HG03025 (cell line): ENCODE results near the gene RIPK4.
"Not testable (repeated sequence)": the region's sequence is repeated elsewhere in the genome, so short reads cannot be mapped to it uniquely, and the experiment has no call there.

Source experiments
- ATAC-seq: cut with Tn5 transposase; IDR thresholded peaks from one replicate; pipeline ENCODE4 v1.9.1; 2021; ENCODE audit warnings: mild to moderate bottlenecking, moderate library complexity; ENCODE audit not compliant: unreplicated experiment, low FRiP score

The RIPK4 gene

DNA sequence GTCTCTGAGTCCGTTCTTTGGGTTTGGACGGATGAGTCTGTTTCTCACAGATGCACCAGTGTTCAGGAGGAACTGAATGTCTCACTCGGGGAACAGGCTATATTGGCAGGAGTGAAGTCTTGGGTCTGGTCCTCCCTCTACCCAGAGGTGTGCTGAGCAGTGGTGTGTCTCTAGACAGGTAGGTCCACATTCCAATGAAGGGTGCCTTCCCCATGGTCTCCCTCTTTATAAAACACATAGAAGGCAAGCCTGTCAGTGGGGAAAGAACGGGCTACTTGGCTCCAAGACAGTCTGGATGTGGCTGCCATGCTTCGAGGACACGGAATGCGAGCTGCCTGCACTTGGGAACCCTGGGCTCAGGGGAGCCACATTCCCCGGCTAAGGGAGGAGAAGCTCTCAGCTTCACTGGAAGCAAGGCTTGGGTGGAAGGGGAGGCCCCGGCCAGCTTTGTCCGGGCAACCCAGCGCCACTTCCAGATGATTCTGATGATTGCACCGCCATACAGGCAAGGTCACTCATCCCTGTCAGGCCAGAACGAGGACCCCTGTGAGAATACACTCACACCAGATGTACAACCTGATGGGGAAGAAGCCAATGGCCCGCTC is 29.7 kb upstream of the RIPK4 start:
- no peak for ATAC-seq

DNA sequence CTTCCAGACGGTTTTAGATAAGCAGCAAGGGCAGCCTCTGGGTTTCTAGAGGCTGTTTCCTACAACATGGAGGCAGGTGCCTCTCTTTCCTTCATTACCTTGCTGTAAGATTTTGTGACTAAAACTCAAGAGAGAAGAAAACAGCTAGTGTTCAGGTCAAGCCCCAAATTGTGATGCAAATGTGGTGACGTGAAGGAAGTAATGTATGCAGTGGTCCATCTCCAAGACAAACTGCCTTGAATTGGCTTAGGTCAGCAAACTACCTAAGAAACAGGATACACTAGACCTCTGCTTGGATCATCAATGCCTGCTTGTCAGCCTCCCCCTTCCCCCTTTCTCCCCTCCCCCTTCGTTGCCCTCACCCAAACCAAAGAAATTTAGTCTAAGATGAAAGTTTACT is 28.9 kb upstream of the RIPK4 start:
- ATAC-seq: no peak

DNA sequence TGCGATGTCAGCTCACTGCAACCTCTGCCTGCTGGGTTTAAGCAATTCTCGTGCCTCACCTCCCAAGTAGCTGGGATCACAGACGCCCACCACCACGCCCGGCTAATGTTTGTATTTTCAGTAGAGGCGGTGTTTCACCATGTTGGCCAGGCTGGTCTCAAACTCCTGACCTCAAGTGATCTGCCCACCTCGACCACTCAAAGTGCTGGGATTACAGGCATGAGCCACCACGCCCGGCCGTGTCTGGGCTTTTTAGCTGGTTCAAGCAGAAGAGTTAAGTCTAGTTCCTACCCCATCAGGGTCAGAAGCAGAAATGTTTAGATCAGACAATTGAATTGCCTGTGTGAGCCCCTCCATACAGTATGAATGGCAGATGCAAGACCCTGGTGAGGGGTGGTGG is 27.7 kb upstream of the RIPK4 start:
- ATAC-seq: no peak

DNA sequence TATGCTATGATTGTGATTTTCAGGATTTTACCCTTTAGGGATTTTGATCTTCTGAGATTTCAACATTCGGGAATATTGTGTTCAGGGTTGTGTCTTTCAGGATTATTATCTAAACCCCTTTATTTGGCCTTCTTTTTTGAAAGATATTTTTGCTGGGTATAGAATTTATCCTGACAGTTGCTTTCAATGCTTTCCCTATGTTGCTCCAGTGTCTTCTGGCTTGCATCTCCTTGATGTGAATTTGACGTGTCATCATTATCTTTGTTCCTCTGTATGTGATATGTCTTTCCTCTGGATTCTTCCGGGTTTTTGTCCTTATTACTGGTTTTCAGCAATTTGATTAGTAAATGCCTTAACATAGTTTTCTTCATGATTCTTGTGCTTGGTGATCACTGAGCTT is 25.9 kb upstream of the RIPK4 start:
- ATAC-seq: no peak

DNA sequence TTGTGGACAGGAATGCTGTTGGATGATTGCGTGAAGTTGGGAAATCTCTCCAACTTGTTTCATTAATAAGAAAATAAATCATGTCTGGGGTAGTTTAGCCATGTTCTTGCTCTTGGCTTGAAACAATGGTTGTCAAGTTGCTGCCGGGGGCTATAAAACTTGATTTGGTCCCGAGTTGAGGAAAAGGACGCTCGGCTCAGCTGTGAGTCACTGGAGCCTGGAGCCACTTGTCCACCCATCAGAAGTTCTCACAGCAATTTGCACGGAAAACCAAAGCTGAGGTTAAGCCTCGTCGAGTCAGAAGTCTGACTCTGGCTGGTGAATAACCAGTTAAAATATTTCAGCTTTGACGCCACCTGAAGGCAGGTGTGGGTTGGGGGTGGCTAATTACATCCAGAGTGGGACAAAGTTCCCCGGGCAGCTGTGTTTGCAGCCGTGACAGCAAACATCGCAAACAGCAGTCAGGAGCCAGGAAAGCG is 19.7 kb upstream of the RIPK4 start:
- no peak for ATAC-seq

DNA sequence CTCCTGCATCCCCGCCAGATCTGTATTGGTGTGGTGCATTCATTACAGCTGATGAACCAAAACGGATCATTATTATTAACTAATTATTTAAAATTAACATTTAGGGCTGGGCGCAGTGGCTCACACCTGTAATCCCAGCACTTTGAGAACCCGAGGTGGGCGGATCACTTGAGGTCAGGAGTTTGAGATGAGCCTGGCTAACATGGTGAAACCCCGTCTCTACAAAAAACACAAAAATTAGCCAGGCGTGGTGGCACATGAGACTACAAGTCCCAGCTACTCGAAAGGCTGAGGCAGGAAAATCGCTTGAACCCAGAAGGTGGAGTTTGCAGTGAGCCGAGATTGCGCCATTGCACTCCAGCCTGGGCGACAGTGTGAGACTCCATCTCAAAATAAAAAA is 18.4 kb upstream of the RIPK4 start:
- not testable (repeated sequence) for ATAC-seq

DNA sequence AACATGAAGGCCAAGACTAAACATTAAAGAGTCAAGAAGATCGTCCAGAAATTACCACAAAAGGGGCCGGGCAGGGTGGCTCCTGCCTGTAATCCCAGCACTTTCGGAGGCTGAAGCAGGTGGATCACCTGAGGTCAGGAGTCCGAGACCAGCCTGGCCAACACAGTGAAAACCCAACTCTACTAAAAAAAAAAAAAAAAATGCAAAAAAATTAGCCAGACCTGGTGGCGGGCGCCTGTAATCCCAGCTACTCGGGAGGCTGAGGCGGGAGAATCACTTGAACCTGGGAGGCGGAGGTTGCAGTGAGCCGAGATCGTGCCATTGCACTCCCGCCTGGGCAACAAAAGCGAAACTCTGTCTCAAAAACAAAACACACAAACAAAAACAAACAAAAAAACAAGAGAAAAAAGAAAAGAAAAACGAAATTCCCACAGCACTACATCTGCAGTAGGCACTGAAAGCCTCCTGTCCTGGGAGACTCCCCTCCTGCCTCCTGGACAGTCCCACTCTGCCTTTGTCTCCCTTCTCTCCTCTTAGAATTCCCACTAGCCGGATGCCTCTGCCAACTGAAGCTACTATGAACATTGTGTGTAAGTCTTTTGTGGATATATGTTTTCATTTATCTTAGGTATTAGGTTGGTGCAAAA is 17.7 kb upstream of the RIPK4 start:
- ATAC-seq: no peak

DNA sequence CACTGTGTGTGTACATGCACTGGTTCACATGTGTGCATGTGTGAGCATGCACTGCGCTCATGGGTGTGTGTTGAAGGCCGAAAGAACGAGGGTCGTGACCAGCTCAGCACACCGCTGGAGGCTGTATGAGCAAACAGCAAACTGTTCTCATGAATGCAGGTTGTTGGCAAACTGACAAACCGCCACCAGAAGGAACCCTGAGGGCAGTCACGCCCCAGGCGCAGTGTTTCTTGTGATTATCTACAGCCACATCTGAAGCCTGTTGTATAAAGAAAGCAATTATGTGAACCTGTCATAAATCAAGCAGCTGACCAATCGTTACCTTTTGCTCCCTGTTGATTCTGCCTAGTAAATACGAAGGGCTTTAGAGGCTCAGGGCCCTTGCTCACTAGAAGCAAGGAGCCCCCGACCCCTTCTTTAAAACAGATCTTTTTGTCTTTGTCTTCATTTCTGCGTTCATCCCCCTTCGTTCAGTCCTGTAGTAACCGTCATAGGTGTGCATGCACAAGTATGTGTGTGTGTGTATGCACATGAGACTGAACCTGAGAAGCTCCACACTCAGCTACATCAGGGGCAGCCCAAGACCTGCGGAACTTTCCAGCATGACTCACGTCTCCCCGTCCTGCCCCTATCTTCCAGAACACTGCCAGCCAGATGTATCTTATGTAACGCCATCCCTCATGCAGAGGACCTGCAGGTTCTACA is 16.8 kb upstream of the RIPK4 start:
- no peak for ATAC-seq

DNA sequence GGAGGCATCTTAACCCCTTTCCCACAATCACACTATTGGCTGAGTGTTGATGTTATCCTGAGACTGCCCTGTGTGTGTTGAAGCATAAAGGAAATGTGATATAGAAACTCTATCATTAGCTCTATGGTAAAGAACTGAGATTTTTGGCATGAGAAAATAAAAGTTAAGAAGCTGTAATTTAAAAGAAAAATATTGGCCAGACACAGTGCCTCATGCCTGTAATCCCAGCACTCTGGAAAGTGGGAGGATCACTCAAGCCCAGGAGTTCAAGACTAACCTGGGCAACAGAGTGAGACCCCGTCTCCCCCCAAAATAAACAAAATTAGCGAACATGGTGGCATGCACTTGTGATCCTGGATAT is 14.2 kb upstream of the RIPK4 start:
- ATAC-seq: no peak

DNA sequence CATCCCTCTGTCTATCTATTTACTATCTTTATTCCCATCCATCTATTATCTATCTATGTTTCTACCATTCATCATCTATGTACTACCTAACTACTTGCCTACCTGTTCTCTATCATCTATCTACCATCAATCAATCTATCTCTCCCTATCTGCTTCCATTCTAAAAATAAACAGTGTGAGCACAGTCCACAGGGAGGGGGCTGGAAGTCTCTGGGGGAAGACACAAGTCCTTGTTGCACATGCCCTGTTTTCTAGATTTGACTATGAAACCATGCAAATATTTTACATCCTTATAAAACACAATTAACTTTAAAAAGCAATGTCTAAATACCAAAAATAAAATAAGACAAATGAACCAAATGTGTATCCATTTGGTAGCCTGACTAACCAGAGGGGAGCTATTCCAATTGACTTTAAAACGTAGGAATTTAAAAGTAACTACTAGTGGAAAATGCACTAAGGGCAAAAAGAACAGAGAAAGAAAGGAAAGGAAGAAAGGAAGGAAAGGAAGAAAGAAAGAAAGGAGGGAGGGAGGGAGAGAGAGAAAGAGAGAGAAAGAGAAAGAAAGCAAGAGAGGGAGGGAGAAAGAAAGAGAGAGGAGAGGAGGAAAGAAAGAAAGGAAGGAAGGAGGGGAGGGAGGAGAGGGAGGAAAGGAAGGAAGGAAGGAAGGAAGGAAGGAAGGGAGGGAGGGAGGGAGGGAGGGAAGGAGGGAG is 13.6 kb upstream of the RIPK4 start:
- ATAC-seq: no peak

DNA sequence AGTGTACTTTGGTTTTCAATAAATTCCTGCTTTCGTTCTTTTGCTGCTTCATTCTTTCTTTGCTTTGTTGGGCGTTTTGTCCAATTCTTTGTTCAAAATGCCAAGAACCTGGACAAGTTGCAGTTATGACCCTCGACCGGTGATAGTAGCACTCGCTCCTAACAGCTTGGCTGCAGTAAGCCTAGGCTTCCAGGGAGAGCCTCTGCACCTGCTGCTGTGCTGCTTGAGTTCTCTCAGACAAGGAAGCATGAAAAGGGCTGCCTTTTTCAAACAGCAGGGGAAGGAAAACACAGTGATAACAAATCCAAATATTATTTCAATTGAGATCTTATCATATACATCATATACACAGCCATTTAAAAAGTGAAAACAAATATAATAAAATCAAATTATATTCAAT is 12.8 kb upstream of the RIPK4 start:
- ATAC-seq: no peak

DNA sequence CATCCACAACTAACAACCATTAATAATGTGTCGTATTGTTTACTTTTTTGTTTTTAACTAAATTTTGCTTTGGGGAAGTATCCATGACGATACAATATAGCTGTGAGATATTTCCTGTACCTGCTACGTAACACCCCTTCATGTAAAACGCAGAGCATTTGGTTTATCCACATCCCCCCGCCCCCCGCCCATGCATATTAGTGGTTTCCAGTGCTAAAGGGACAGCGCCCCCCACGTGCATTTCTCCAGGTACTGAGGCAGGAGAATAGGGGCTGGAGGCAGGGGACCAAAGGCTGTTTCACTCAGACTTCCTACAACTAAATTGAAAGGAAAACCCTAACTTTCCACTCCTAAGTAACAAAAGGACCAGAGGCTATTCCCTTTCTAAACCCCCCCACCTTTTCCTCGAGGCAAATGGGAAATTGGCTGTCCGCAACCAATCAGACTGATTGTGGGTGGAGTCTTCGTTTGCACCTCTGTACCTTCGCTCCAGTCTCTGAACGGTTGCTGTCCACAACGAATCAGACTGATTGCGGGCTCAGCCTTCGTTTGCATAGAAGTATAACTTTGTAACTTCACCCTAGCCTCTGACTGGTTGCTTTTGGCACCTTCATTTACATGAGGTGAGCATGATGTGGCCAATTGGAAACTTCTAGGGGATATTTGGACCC is 12.2 kb upstream of the RIPK4 start:
- no peak for ATAC-seq

DNA sequence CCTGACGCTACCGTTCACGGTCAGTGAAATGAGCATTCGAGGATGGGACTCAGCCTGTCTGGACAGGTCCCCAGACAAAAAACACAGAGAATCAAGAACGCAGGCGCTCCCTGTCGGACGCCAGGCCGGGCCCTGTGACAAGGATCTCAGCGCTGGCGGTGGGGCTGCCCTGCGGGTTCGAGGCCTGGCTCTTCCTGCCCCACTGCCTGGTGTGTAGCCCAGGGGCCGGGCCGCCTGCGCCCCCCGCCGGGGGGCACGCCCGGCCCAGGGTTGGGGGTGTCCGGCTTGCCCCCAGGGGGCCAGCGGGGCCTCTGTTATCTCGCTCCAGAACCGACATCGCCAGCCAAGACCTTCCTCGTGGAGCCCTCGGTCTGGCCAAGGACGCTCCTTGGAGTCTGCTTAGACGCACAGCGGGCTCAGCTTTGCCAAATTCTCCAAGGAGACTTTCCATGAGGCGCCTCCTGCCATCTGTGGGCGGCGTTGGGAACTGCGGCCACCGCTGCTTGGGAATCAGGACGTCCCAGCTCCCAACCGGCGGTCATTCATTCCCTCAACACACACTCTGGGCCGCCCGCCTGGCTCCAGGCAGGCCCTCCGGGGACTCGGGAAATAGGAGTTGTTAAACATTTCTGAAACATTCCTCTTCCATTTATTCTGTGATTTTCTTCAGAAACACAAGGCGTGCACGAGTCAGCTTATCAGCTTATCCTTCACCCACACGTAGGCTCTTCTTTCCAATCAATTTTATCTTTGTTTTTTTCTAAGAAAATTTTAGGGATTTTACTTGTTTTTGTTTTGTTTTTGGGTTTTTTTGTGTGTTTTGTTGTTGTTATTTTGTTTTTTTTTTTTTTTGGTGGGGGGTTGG is 11.3 kb upstream of the RIPK4 start:
- ATAC-seq: no peak

DNA sequence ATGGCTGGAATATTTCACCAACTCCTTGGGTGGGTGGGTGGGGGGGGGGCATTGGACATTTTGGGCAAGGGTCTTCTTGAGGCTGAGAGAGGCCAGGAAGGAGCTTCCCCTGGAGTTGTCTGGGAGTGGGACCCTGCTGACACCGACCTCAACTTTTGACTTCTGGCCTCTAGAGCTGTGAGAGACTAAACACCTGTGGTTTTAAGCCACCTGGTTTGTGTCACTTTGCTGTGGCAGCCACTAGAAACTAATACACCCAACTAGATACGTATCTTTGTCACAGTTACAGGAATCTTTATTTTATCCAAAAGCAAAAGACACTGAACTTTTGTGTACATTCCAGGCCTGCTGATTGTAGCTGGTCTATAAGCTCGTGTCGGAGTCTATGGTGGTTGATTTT is 9.9 kb upstream of the RIPK4 start:
- ATAC-seq: no peak

DNA sequence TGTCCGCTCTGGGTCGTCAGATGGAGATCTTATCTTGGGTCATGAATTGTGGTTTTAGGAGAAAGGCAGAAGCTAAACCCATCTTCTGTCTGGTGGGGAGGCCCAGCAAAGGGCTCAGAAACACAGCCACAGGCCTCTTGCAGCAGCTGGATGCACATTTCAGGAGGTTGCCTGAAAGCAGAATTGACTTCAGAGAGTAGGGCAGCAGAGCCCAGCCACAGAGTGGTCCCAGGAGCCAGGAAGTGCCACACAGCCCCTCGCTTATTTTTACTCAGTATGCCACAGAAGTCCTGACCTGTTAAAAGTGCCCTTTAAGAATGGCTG is 8.3 kb upstream of the RIPK4 start:
- no peak for ATAC-seq

DNA sequence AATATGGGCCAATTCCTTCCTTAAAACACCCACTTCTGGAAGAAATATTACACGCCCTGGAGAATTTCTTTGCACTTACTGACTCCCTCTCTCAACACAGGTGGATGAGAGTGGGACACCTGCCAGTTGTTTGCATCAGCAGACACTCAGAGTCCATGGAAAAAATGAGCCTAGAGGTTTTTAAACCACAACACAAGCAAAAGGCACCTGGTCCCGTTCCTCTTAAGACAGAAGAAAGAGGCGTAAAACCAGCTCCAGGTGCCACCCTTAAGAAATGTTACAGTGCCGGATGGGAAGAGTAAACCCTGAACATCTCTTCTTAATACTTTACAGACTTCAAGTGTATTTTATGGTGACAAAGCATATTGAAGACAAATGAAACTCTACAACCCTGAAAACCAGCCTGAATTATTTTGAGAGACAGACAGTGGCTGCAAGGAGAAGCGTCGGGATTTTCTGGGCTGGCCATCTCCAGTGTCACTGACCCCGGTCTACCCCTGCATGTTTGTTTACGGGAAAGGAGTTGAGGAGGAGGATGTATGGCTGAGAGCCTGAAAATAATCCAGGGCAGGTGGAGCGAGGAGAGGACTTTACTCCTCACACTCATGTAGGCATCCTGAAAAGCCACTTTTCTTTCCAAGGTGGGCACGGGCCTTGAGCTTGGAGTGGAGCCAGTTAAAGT is 7.8 kb upstream of the RIPK4 start:
- ATAC-seq: no peak

DNA sequence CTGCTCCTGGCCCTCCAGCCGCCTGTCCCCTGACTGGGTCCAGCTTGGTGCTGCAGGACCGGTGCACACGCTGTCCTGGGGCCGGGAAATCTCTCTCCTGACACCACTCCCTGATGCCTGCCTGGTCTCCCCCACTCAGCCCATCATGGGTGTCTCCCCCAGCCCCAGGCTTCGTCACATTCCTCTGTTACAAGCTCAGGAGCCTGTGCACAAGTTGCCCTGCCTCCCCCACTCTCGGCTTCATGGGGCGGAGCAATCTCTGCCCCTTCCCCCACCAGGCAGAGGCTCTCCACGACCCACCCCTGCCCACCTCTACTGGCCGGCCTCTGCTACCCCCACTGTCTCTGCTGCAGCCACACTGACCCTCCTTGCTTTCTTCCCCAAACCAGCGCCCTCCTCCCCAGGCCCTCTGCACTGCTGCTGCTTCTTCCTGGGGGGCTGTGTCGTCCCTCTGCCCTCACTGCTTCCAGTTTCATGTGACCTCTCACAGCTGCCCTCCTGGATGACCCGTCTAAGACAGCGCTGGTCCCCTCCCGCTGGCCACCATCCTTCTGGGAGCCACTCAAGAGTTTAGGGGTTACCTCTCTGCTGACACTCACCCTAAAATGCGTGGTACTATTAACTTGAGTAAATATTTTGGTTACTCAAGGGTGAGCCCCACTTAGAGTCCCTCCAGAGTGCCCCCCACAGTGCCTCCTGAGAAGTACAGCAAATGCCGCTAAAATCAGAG is 5.7 kb upstream of the RIPK4 start:
- ATAC-seq: no peak

DNA sequence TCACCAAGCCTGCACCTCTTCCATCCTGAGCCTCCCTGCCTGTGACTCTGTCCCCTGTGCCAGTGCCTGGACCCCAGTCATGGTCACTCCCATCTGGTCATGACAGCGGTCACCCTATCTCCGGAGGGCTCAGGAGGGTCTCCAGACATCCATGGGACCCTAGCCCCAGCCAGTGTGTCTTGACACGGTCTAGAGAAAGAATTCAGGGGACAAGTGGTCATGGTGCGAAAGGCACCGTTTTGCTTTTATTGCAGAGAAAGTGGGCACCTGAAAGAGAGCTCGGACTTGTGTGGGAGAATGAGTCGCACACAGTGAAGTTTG is 4.7 kb upstream of the RIPK4 start:
- no peak for ATAC-seq
